NCI-H1436 treated with DMSO at 0.1 percent for 48 hours (cell line): ENCODE data around the gene CDK16.

Experiments used
- DNase-seq: peaks from one replicate; lab custom pipeline; 2025; lab: John Stamatoyannopoulos, UW

The CDK16 gene

DNA sequence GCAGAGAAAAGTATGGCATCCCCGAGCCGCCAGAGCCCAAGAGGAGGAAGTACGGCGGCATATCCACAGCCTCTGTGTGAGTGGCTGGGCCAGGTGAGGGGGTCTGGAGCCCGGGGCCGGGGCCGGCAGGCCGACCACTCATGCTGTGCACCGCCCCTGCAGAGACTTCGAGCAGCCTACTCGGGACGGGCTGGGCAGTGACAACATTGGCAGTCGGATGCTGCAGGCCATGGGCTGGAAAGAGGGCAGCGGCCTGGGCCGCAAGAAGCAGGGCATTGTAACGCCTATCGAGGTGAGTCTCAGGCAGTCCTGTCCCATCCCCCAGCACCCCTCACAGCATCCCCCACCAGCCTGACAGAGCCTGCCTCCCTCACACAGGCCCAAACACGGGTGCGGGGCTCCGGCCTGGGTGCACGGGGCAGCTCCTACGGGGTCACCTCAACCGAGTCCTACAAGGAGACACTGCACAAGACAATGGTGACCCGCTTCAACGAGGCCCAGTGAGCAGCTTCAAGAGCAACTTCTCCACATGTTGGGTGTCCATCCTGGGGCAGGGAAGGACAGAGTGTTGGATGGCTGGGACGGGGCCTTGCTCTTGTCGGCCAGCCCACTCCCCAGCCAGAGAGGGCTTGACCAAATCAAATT, 32.3 kb upstream of the CDK16 start:
- no peak for DNase-seq

DNA sequence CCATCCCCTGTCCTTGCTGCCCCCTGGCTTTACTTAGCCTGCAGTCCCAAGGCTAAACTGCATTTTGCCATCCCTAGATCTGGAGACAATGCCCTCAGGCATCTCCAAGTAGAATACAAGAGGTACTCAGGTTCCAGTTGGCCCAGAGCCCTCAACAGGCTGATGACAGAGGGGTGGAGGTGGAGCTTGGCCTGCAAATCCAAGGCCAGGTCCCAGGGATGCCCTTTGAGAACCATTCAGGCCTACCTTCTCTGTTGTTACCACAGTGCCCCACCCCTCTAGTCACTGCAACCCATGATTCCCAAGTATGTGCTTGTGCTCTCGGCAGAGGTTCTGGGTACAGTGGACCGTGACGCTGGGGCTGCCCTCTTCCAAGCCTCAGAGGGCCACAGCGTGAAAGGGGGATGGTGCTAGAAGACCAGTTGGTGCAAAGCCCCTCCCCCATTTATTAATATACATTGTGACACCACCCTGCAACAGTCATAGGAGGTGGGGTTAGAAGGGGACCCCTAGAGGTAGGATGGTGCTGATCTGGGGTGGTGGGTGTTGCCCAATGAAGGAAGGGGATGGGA, 31.3 kb upstream of the CDK16 start:
- no peak for DNase-seq

DNA sequence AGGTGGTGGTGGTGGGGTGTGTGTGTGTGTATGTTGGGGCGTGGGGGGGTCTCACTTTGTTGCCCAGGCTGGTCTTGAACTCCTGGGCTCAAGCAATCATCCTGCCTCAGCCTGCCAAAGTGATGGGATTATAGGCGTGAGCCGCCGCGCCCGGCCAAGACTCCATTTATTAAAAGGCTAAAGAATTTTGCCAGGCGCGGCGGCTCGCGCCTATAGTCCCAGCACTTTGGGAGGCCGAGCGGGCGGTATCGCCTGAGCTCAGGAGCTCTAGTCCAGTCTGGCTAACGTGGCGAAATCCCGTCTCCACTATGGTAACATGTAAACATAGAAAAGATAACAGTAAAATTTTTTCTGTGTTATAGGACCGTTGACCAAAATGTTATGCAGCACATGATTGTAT, 28.6 kb upstream of the CDK16 start:
- DNase-seq: no peak

DNA sequence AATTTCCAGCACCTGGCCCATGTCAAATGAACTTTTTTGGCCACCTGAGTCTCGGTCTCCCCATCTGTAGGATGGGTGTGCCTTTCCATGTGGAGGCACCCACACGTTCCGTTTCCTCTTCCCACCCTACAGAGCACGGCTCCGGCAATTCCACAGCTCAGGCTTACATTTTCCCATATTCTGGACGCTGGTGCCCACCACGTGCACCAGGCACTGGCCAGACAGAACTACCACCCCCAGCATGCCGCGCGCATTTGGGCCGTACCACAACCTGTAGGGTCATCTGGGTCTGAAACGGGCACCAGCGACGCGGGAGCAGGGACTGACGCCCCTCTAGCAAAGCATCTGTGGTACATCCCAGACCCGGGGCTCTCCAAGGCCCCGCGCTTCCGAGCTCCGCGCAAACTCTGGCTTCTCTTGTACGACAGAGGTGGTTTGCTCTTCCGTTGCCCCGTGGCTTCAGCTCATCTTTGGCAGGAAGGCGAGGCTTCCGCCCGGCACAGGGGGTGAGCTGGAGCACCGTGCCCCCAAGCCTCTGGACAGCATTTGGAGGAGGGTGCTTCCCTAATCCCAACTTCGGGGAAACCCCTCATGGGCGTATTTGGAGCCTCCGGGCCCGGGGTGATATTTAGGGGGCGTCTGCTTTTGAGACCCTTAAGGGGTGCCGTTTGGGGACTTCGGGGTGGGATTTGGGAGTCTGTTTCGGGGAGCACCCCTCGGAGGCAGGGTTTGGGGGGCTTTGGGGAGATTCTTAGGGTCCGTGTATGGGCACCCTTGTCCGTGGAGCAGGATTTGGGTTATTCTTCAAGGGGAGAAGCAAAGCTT, 27.8 kb upstream of the CDK16 start:
- DNase-seq: peak; percentile 46

DNA sequence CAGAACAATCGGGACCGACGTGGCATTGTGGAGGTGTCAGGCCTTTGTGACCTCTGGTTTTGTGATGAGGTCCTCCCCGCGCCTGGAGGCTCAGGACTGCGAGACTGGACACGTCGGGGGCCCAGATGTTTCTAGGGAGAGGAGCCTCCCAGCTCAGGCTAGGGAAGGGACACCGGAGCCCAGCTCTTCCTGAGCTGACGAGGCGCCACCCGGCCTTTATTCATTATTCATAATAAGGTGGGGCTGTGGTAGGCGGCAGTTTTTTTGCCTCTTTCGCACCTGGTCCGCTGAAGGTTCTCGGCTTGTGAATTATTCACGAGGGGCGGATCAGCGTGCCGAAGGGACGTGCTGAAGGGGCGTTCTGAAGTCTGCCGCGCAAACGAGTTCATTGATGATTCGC, 27.1 kb upstream of the CDK16 start:
- no peak for DNase-seq

DNA sequence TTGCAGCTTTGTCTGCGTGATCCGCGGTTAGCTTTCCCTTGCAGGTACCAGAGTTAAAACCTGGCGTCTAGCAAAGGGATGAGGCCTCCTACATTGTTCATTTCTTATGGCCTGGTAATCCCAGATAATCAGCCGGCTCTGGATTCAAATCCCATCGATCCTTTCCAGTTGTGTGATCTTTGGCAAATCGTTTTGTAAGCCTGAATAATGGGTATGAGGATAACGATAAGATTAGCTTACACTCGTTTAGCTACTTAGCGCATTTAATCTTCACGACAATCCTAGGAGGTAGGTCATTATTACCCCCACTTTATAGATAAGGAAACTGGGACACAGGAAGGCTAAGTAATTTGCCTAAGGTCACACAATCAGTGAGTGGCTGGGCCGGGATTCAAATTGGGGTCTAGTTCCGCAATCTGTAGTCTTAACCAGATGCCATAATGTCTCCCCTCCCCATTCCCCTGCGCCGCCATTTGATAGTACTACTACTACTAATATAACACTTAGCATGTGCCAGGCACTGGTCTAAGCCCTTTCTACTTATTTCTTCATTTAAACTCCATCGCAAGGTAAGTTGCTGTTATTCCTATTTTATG, 26.6 kb upstream of the CDK16 start:
- DNase-seq: no peak

DNA sequence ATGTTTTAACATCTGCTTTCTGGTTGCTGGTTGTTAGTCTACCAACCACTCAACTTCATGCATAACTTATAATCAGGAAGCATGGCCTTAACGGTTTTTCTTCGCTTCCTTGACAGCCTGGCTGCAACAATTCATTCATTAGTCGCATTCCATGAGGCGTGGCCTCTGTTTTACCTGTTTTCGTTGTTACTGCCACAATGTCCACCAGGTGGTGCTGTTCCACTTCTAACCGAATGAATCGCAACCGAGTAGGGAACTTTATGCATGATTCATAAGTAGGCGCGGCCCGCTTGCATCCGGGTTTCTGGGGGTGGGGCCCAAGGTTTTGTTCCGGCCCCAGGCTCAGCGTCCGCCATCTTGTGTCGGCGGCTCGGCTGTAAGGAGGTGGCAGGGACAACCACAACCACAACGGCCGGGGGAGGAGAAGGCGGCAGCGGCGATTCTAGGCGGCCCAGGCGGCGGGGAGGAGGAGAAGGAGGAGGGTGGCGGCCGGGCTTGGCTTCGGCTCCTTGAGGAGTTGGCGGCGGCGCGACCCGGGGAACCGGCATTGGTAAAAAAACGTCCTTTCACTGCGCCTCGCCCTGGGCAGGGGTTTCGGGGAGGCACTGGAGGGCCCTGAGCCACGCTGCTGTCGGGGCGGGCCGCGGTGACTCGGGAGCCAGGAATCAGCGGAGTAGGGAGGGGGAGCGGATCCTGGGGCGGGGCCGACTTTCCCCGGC, 24.8 kb upstream of the CDK16 start, which contains the start of gene UBA1:
UBA1 (plus strand) TSS at position 355 of the 719 bp plus-strand sequence. CDS start 4,974 bp downstream, outside the sequence.
- DNase-seq: peak; percentile 67

DNA sequence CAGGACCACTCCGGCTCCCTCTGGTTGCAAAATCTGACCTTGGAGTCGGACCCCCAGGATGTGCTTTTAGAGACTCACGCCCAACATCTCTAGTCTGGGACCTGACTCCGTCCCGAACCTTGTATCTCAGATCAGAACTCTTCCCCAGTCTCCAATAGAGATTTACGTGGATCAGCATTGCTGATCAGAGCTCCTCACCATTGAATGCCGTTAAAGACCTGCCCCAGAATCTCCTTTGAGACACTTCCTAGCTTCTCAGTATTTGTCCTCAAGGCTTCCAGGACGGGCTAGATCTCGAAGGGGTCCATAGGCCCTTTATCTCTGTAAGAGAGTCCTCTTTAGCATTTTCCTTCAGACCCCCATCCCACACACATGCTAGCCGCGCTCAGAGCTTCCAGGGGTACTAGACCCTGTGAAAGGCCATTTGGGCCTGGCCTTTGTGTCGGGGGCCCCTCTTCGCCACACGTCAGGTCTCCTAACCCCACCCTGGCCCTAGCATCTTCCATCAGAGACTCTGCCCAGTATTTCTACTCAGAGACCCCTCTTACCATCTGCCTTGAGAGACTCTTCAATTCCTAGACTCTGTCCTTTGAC, 24.2 kb upstream of the CDK16 start:
- no peak for DNase-seq

DNA sequence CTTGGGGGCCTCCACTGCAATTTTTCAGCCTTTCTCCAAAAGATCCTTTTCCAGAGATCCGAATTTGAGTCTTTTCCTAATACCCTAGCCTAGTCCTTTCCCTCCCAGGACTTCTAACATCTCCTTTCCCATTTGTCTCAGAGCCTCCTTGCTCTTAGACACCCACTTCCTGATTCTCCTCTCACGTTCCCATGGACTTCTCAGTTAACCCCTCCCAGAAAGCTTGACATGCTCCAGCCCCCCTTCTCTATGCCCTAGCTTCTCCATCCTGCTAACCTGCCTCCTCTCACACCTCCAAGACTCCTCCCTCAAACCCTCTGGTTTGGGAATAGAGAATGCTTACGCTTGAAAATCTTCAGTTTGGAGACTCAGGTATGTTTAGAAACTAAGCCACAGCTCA, 22.4 kb upstream of the CDK16 start:
- DNase-seq: no peak

DNA sequence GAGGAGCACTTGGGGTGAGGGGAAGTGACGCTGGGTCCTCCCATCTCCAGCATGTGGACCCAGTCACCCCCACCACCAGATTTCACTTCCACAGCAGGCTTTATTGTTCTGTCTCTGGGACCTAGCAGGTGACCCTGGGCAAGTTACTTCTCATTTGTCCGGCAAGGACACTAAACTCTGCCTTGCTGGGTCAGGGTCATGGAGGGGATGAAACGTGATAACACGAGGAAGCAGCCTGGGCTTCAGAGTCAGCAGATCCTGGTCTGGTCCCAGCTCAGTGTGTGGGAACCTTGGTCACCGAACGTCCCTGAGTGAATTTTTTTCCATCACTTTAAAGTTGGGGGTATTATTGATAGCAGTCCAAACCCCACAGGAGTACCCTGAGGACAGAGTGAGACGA, 21.0 kb upstream of the CDK16 start:
- DNase-seq: no peak

DNA sequence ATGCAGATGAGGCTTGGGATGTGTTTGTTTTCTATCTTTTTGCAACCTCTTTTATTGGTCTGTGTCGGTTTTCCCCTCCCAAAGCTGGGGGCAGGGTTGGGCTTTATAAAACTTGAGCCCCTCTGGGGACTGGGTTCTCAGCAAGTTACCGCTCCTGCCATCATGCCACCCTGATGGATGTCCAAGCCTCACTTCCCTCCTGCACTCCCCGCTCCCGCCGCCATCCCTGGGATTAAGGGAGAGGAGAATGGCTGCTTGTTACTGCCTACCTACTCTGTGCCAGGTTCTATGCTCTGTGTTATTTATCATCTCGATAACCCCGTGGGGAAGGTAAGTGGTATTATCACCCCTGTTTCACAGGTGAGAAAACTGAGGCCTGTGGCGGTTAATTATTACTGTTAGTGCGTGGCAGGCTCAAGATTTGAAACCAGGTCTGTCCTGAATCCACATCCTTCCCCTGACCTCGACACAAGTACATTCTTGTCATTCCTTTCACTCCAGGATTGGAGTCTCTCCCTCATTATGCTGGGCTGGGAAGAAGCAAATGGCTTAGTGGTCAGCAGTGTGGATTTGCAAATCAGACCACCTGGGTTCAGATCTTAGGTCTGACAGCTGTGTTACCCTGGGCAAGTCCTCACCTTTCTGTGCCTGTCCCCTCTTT, 20.3 kb upstream of the CDK16 start:
- DNase-seq: no peak

DNA sequence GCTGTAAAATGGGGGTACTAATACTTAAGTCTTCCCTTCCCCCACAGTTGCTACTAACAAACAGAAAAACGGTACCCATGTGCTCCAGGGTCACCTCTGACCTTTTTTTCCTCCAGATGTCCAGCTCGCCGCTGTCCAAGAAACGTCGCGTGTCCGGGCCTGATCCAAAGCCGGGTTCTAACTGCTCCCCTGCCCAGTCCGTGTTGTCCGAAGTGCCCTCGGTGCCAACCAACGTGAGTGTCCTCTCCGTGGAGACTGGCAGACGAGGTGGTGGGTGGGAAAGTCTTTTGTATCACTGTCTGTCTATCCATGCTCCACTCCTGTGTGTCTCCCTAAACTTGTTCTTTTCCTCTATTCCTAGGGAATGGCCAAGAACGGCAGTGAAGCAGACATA, 19.8 kb upstream of the CDK16 start:
- DNase-seq: no peak

DNA sequence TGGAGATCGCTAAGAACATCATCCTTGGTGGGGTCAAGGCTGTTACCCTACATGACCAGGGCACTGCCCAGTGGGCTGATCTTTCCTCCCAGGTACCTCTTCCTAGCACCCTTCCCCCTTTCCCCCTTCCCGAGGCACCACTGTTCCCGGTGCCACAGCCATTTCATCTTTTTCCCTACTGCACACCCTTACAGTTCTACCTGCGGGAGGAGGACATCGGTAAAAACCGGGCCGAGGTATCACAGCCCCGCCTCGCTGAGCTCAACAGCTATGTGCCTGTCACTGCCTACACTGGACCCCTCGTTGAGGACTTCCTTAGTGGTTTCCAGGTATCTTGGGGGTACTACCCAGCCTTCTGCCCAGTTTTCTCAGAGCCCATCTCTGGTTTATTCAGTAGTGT, 19.2 kb upstream of the CDK16 start:
- DNase-seq: no peak

DNA sequence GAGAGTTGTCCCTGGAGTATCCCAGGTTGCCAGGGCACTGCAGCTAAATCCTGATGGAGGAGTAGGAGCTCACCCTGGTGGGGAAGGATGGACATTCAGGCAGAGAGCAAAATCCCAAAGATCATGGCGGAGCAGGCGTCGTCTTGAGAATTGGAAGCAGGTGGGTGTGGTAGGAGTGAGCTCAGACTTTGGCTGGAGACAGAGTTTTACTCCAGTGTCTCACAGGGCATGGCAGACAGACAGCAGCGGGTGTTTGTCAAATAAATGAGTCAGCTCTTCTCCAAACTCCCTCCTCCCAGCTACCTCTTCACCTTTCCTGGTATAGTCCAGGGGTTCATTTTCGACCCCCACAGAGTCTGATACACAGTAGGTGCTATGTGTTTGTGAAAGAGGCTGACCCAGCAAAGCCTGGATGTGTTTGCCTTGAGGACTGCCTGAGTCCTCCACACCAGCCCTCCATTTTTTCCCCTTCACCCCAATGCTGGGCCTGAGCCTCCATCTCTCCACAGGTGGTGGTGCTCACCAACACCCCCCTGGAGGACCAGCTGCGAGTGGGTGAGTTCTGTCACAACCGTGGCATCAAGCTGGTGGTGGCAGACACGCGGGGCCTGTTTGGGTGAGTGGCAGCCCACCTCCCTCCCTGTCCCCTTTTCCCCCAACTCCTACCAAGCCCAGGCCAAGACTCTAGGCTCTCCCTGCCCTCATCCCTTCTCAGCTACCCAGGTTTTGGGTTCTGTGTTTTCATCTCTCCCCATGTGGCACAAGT, 17.9 kb upstream of the CDK16 start:
- no peak for DNase-seq

DNA sequence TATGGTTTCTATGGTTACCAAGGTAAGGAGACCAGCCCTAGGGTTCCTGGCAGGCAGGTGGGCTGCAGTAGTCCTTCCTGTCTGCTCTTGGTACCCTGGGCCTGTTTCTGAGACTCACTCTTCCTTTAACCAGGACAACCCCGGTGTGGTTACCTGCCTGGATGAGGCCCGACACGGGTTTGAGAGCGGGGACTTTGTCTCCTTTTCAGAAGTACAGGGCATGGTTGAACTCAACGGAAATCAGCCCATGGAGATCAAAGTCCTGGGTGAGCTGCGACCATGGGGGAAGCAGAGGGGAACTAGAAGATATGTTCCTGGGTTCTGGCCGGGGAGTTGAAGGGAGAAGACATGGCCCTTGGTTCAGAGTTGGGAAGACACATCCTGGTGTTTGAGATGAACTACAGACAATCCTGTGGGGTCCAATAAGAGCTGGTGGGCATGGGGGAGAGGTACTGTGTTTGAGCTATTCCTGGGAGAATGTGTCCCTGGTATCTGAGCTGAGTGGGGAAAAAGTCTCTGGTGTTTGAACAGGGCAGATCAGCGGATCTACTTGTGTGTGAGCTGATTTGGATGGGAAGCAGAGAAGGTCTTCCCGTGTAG, 17.0 kb upstream of the CDK16 start:
- DNase-seq: no peak

DNA sequence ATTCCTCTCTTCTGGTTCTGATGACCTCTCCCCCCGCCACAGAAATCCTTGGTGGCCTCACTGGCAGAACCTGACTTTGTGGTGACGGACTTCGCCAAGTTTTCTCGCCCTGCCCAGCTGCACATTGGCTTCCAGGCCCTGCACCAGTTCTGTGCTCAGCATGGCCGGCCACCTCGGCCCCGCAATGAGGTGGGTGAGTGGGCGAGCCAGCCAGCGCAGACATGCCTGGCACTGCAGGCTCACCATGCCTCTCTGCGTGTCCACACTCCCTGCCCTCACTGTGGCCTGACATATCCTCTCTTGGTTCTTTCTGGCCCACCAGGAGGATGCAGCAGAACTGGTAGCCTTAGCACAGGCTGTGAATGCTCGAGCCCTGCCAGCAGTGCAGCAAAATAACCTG, 16.2 kb upstream of the CDK16 start:
- DNase-seq: no peak

DNA sequence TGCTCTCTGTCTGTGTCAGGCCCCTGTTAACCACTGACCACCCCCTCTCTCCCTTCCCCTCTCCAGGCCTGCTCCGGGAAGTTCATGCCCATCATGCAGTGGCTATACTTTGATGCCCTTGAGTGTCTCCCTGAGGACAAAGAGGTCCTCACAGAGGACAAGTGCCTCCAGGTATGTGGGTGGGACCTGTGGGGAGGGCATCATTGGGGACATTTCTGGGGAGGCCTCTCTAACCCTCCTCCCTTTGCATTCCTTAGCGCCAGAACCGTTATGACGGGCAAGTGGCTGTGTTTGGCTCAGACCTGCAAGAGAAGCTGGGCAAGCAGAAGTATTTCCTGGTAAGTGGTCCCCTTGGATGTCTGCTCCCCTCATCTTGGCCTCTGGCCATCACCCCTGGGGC, 15.6 kb upstream of the CDK16 start:
- no peak for DNase-seq

DNA sequence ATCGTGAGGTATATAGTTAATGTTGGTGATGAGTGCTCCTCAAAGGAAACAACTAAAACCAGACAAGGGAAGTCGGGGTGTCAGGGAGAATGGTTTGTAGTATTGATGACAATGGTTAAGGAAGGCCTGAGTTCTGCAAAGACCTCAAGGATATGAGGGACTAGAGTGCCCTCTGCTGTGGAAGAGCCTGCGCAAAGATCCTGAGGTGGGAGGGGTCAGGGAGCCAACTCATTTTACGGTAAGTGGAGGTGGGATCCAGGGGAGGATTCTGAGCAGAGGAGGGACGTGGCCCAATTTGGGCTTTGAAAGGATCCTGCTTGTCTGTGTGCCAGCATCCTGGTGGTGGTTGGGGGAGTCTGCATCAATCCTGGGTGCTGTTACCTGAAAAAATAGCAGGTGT, 13.5 kb upstream of the CDK16 start:
- no peak for DNase-seq

DNA sequence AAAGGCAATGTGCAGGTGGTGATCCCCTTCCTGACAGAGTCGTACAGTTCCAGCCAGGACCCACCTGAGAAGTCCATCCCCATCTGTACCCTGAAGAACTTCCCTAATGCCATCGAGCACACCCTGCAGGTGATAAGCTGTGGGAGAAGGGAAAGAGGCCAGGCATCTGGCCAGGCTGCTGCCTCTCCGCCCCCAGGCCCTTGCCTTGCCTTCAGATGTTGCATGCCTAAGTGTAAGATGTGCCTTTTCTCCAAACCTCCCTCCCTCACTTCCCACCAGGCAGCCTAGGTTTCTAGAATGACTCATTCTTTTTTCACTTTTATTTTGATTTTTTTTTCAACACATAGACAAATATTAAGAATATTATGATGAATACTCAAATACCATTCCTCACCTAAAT, 12.2 kb upstream of the CDK16 start:
- no peak for DNase-seq

DNA sequence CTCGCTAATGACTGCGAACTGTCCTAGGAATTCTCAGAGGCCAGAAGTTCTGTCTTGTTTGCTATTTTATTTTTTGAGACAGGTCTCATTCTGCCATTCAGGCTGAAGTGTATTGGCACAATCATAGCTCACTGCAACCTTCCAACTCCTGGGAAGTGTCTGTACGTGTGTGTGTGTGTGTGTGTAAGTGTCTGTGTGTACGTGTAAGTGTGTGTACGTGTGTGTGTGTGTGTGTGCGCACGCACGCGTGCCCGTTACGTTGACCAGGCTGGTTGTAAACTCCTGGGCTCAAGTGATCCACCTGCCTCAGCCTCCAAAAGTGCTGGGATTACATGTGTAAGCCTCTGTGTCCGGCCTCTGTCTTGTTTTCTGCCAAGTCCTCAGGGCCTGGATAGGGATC, 10.4 kb upstream of the CDK16 start:
- no peak for DNase-seq
